Measurements from ENCODE around the gene ANAPC13.

ANAPC13 gene

DNA sequence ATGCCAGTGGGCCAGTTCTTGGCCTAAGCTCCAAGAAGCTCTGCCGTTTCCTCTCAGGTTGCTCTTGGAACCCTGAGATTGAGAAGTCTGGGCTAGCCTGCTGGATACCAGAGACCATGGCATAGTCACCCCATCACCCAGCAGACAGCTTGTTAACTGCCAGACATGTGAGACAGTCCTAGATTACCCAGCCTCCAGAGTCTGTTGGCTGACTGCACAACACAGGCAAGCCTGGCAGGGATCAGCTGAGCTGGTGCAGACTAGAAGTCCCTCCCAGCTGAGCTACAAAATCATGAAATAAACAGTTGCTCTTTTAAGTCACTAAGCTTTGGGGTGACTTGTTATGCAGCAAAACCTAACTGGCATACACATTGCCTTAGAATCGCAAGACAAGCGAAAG is 5.2 kb downstream of the ANAPC13 start:
- POLR2A ChIA-PET, result interaction anchor here (0.6 kb wide), 1 partner anchor 838 kb away, joined by 3 read pairs; no protein-coding TSS in a partner anchor
- CTCF ChIA-PET, result interaction anchor here (0.8 to 9.6 kb wide), 12 partner anchors 9 to 552 kb away, joined by 3 to 154 read pairs (median 4); no protein-coding TSS in a partner anchor
- TF ChIP-seq, protein P1, sequence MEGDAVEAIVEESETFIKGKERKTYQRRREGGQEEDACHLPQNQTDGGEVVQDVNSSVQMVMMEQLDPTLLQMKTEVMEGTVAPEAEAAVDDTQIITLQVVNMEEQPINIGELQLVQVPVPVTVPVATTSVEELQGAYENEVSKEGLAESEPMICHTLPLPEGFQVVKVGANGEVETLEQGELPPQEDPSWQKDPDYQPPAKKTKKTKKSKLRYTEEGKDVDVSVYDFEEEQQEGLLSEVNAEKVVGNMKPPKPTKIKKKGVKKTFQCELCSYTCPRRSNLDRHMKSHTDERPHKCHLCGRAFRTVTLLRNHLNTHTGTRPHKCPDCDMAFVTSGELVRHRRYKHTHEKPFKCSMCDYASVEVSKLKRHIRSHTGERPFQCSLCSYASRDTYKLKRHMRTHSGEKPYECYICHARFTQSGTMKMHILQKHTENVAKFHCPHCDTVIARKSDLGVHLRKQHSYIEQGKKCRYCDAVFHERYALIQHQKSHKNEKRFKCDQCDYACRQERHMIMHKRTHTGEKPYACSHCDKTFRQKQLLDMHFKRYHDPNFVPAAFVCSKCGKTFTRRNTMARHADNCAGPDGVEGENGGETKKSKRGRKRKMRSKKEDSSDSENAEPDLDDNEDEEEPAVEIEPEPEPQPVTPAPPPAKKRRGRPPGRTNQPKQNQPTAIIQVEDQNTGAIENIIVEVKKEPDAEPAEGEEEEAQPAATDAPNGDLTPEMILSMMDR (IDR thresholded peaks at IDR 0.05; ENCODE audit: control extremely low read depth, extremely low read depth, low read depth, missing control alignments), result no peak
- no peak for DNase-seq (ENCODE audit: extremely low spot score)

DNA sequence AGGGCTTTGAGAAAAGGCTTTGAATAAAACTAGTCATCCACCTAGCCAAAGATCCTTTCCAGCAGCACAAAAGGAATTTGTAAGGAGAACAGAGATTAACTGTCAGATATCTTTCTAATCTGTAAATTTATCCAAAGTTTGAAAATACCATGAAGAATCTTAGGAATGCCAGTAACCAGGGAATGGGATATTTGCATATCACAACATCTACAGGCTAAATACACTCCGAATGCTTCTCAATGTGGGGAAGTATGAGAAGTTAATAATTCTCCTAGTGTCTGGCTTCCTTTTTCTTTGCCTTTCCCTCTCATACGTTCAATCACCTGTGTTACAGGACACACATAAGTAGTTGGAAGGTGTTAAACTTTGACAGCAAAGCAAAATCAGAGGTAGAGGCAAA is 7.8 kb downstream of the ANAPC13 start:
- ChIA-PET CTCF (interaction anchor here (0.9 to 9.6 kb wide), 10 partner anchors 7 to 279 kb away, joined by 3 to 154 read pairs (median 6); partner anchors contain the start of genes ANAPC13 and CEP63), POLR2A (no interaction called here)
- no peak for DNase-seq (ENCODE audit: extremely low spot score)
- TF ChIP-seq, protein P1 (IDR thresholded peaks at IDR 0.05; ENCODE audit: control extremely low read depth, extremely low read depth, low read depth, missing control alignments), result no peak

GRCh38 chr3:134477002-134477401 is 8.8 kb downstream of the ANAPC13 start:
- no peak for DNase-seq (ENCODE audit: extremely low spot score)
- POLR2A ChIA-PET, result no interaction called here
- CTCF ChIA-PET, result interaction anchor here (1.0 to 9.6 kb wide), 13 partner anchors 8 to 284 kb away, joined by 3 to 154 read pairs (median 5); partner anchors contain the start of genes ANAPC13 and CEP63
- TF ChIP-seq, protein P1 (IDR thresholded peaks at IDR 0.05; ENCODE audit: control extremely low read depth, extremely low read depth, low read depth, missing control alignments), result no peak

GRCh38 chr3:134476306-134476705 is 9.5 kb downstream of the ANAPC13 start:
- DNase-seq (ENCODE audit: extremely low spot score), result no peak
- ChIA-PET CTCF (interaction anchor here (1.1 to 9.6 kb wide), 9 partner anchors 9 to 279 kb away, joined by 3 to 154 read pairs (median 16); partner anchors contain the start of genes ANAPC13 and CEP63), POLR2A (no interaction called here)
- TF ChIP-seq, protein P1 (IDR thresholded peaks at IDR 0.05; ENCODE audit: control extremely low read depth, extremely low read depth, low read depth, missing control alignments), result no peak

DNA sequence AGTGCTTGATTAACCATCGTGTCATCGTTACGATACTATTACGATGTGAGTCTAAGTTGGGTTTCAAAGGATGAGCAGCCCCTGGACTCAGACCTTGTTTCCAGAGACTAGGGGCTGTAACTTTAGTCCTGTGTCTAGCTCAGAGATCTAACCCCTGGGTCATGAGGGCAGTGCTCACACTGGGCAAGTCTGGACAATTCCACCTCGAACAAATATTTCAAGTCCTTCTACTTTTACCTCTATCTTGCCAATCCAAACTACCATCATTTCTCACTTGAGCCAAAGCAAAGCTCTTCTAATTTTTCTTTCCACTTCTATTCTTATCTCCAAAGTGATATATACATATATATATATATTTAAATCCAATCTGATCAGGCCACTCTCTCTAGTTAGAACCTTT is 10.8 kb downstream of the ANAPC13 start:
- no peak for DNase-seq (ENCODE audit: extremely low spot score)
- TF ChIP-seq, protein P1 (IDR thresholded peaks at IDR 0.05; ENCODE audit: control extremely low read depth, extremely low read depth, low read depth, missing control alignments), result no peak
- POLR2A ChIA-PET, result no interaction called here
- CTCF ChIA-PET, result interaction anchor here (0.7 to 9.6 kb wide), 14 partner anchors 10 to 547 kb away, joined by 3 to 154 read pairs (median 3); partner anchors contain the start of genes ANAPC13 and CEP63

GRCh38 chr3:134473868-134474546 is 11.8 kb downstream of the ANAPC13 start:
- TF ChIP-seq, protein P1 (IDR thresholded peaks at IDR 0.05; ENCODE audit: control extremely low read depth, extremely low read depth, low read depth, missing control alignments), result peak; percentile 49
- DNase-seq (ENCODE audit: extremely low spot score), result peak; percentile 50
- POLR2A ChIA-PET, result no interaction called here
- CTCF ChIA-PET, result interaction anchor here (0.6 to 9.6 kb wide), 31 partner anchors 9 to 1851 kb away, joined by 3 to 154 read pairs (median 4); partner anchors contain the start of genes ANAPC13 and CEP63
